ENCODE data around the gene DNAH6.

Gene DNAH6

DNA sequence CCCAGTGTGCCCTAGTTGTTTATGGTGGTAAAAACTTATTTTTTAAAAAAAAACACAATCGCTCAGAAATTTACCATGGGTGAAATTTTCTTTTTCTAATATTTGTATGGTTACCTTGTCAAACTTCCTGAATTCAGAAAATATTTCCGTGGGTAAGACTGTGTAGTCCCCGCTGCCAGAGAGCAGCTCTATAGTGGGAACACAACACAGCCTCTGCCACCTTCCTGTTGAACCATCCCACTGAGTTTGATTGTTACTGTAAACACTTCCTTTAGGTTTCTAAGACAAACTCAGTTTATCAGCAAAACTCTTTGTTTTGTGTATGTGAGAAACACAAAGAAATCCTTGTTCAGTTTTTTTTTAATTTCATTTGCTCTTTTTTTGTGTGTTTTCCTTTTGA lies 17.9 kb downstream of the DNAH6 start:
- Histone ChIP-seq H3K36me3 (replicated peaks in 1 of 2; ENCODE audit: control insufficient read depth in 2 of 2, insufficient read depth in 2 of 2, low read length in 2 of 2) (no peaks in the 10 kb centered on the region), H3K27ac (replicated peaks; ENCODE audit: low read length) (no peak overlapping the region), H2BK15ac (ENCODE audit: low read length) (no peak overlapping the region), H2BK12ac (ENCODE audit: low read length) (no peak overlapping the region), H3K18ac (ENCODE audit: low read length) (no peak overlapping the region), H3K9me3 (replicated peaks in 1 of 2; ENCODE audit: control insufficient read depth in 2 of 2, insufficient read depth in 1 of 2, low read depth in 1 of 2, low read length in 2 of 2) (no peaks in the 10 kb centered on the region), H3K9ac (ENCODE audit: low read depth, low read length, poor library complexity) (no peak overlapping the region), H2BK120ac (ENCODE audit: low read depth, low read length) (no peak overlapping the region), H4K8ac (ENCODE audit: low read depth, low read length) (no peak overlapping the region), H3K27me3 (ENCODE audit: control insufficient read depth in 3 of 3, insufficient read depth in 3 of 3, low read depth in 1 of 3, low read length in 3 of 3) (no peaks in the 10 kb centered on the region), H3K4me2 (ENCODE audit: insufficient read depth, low read length, poor library complexity, severe bottlenecking) (no peak overlapping the region), H3K4me3 (ENCODE audit: low read length in 2 of 2) (no peak overlapping the region), H2AK5ac (ENCODE audit: low read depth, low read length) (no peak overlapping the region), H3K23ac (ENCODE audit: low read depth, low read length, poor library complexity) (no peak overlapping the region), H2BK5ac (ENCODE audit: low read length) (no peak overlapping the region), H4K91ac (ENCODE audit: low read depth, low read length, poor library complexity) (no peak overlapping the region), H3K79me1 (ENCODE audit: low read depth, low read length) (no peaks in the 10 kb centered on the region), H3K14ac (ENCODE audit: low read length) (no peak overlapping the region), H2AFZ (ENCODE audit: low read length) (no peak overlapping the region), H3K4ac (ENCODE audit: low read length) (no peak overlapping the region), H3K4me1 (ENCODE audit: control insufficient read depth in 2 of 2, insufficient read depth in 1 of 2, low read depth in 1 of 2, low read length in 2 of 2) (no peaks in the 10 kb centered on the region)
- no peak for DNase-seq (ENCODE audit: low spot score)
- no CpG with 5 or more reads among the region's 3 CpGs for WGBS, 2 donors (ENCODE audit: extremely low coverage in 2 of 2, insufficient read length in 2 of 2, insufficient replicate concordance in 1 of 2)

- H4K8ac ChIP-seq (ENCODE audit: low read depth, low read length), result no peak overlapping the region
Measured at GRCh38 chr2:84537251-84537650, 21.0 kb downstream of the DNAH6 start.

DNA sequence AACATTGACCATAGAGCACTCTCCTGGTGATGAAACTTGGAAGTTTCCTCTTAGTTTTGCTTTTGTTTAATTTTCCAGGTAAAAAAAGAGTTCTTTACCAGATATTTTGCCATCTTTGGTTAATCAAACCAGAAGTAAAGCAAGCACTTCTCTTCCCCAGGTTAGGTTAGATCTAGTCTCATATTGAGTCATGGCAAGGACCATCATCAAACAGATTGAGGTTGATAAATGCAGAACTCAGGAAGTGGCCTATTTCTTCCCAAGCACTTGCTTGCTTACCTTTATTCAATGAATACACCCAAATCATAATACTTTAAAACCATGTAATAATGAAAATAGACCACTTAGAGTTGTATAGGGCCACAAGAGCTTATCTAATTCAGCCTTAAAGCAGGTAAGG lies 23.4 kb downstream of the DNAH6 start:
- Histone ChIP-seq H3K79me1 (ENCODE audit: low read depth, low read length) (no peaks in the 10 kb centered on the region), H3K36me3 (replicated peaks in 1 of 2; ENCODE audit: control insufficient read depth in 2 of 2, insufficient read depth in 2 of 2, low read length in 2 of 2) (no peaks in the 10 kb centered on the region), H3K18ac (ENCODE audit: low read length) (no peak overlapping the region), H3K4me2 (ENCODE audit: insufficient read depth, low read length, poor library complexity, severe bottlenecking) (no peak overlapping the region), H2BK15ac (ENCODE audit: low read length) (no peak overlapping the region), H2BK5ac (ENCODE audit: low read length) (no peak overlapping the region), H2BK12ac (ENCODE audit: low read length) (no peak overlapping the region), H4K8ac (ENCODE audit: low read depth, low read length) (no peak overlapping the region), H3K27me3 (ENCODE audit: control insufficient read depth in 3 of 3, insufficient read depth in 3 of 3, low read depth in 1 of 3, low read length in 3 of 3) (no peaks in the 10 kb centered on the region), H3K9ac (ENCODE audit: low read depth, low read length, poor library complexity) (no peak overlapping the region), H3K14ac (ENCODE audit: low read length) (no peak overlapping the region), H3K23ac (ENCODE audit: low read depth, low read length, poor library complexity) (no peak overlapping the region), H2AFZ (ENCODE audit: low read length) (no peak overlapping the region), H3K9me3 (replicated peaks in 1 of 2; ENCODE audit: control insufficient read depth in 2 of 2, insufficient read depth in 1 of 2, low read depth in 1 of 2, low read length in 2 of 2) (no peaks in the 10 kb centered on the region), H3K4ac (ENCODE audit: low read length) (no peak overlapping the region), H3K4me3 (ENCODE audit: low read length in 2 of 2) (no peak overlapping the region), H4K91ac (ENCODE audit: low read depth, low read length, poor library complexity) (no peak overlapping the region), H2BK120ac (ENCODE audit: low read depth, low read length) (no peak overlapping the region), H2AK5ac (ENCODE audit: low read depth, low read length) (no peak overlapping the region), H3K4me1 (ENCODE audit: control insufficient read depth in 2 of 2, insufficient read depth in 1 of 2, low read depth in 1 of 2, low read length in 2 of 2) (no peaks in the 10 kb centered on the region), H3K27ac (replicated peaks; ENCODE audit: low read length) (no peak overlapping the region)
- no peak for DNase-seq (ENCODE audit: low spot score)

More at GRCh38 chr2:84537251-84537650, 21.0 kb downstream of the DNAH6 start:
- no peaks in the 10 kb centered on the region for H3K9me3 ChIP-seq (replicated peaks in 1 of 2; ENCODE audit: control insufficient read depth in 2 of 2, insufficient read depth in 1 of 2, low read depth in 1 of 2, low read length in 2 of 2)
- no peaks in the 10 kb centered on the region for H3K79me1 ChIP-seq (ENCODE audit: low read depth, low read length)
- no peak overlapping the region for H2BK15ac ChIP-seq (ENCODE audit: low read length)
- no peak overlapping the region for H3K9ac ChIP-seq (ENCODE audit: low read depth, low read length, poor library complexity)
- H3K36me3 ChIP-seq (replicated peaks in 1 of 2; ENCODE audit: control insufficient read depth in 2 of 2, insufficient read depth in 2 of 2, low read length in 2 of 2), result no peaks in the 10 kb centered on the region
- no peak overlapping the region for H2AK5ac ChIP-seq (ENCODE audit: low read depth, low read length)
- H3K4ac ChIP-seq (ENCODE audit: low read length), result no peak overlapping the region
- H2BK120ac ChIP-seq (ENCODE audit: low read depth, low read length), result no peak overlapping the region
- WGBS, 2 donors (ENCODE audit: extremely low coverage in 2 of 2, insufficient read length in 2 of 2, insufficient replicate concordance in 1 of 2), result no CpG with 5 or more reads among the region's 1 CpG
- H3K4me1 ChIP-seq (ENCODE audit: control insufficient read depth in 2 of 2, insufficient read depth in 1 of 2, low read depth in 1 of 2, low read length in 2 of 2), result no peaks in the 10 kb centered on the region
- H3K27me3 ChIP-seq (ENCODE audit: control insufficient read depth in 3 of 3, insufficient read depth in 3 of 3, low read depth in 1 of 3, low read length in 3 of 3), result no peaks in the 10 kb centered on the region
- H3K4me2 ChIP-seq (ENCODE audit: insufficient read depth, low read length, poor library complexity, severe bottlenecking), result no peak overlapping the region
- no peak overlapping the region for H3K4me3 ChIP-seq (ENCODE audit: low read length in 2 of 2)
- no peak overlapping the region for H2AFZ ChIP-seq (ENCODE audit: low read length)
- H2BK5ac ChIP-seq (ENCODE audit: low read length), result no peak overlapping the region
- no peak for DNase-seq (ENCODE audit: low spot score)
- H3K14ac ChIP-seq (ENCODE audit: low read length), result no peak overlapping the region
- H2BK12ac ChIP-seq (ENCODE audit: low read length), result no peak overlapping the region
- H3K23ac ChIP-seq (ENCODE audit: low read depth, low read length, poor library complexity), result no peak overlapping the region
- no peak overlapping the region for H3K18ac ChIP-seq (ENCODE audit: low read length)
- no peak overlapping the region for H4K91ac ChIP-seq (ENCODE audit: low read depth, low read length, poor library complexity)
- no peak overlapping the region for H3K27ac ChIP-seq (replicated peaks; ENCODE audit: low read length)

GRCh38 chr2:84545005-84545404 lies 28.7 kb downstream of the DNAH6 start:
- Histone ChIP-seq H3K79me1 (ENCODE audit: low read depth, low read length) (no peaks in the 10 kb centered on the region), H3K4ac (ENCODE audit: low read length) (no peak overlapping the region), H3K36me3 (replicated peaks in 1 of 2; ENCODE audit: control insufficient read depth in 2 of 2, insufficient read depth in 2 of 2, low read length in 2 of 2) (no peaks in the 10 kb centered on the region), H4K8ac (ENCODE audit: low read depth, low read length) (no peak overlapping the region), H3K9ac (ENCODE audit: low read depth, low read length, poor library complexity) (no peak overlapping the region), H3K18ac (ENCODE audit: low read length) (no peak overlapping the region), H3K9me3 (replicated peaks in 1 of 2; ENCODE audit: control insufficient read depth in 2 of 2, insufficient read depth in 1 of 2, low read depth in 1 of 2, low read length in 2 of 2) (no peaks in the 10 kb centered on the region), H2BK15ac (ENCODE audit: low read length) (no peak overlapping the region), H3K23ac (ENCODE audit: low read depth, low read length, poor library complexity) (no peak overlapping the region), H3K14ac (ENCODE audit: low read length) (no peak overlapping the region), H2BK120ac (ENCODE audit: low read depth, low read length) (no peak overlapping the region), H2BK12ac (ENCODE audit: low read length) (no peak overlapping the region), H3K4me2 (ENCODE audit: insufficient read depth, low read length, poor library complexity, severe bottlenecking) (no peak overlapping the region), H2AK5ac (ENCODE audit: low read depth, low read length) (no peak overlapping the region), H3K4me3 (ENCODE audit: low read length in 2 of 2) (no peak overlapping the region), H2BK5ac (ENCODE audit: low read length) (no peak overlapping the region), H3K27me3 (ENCODE audit: control insufficient read depth in 3 of 3, insufficient read depth in 3 of 3, low read depth in 1 of 3, low read length in 3 of 3) (no peaks in the 10 kb centered on the region), H3K27ac (replicated peaks; ENCODE audit: low read length) (no peak overlapping the region), H4K91ac (ENCODE audit: low read depth, low read length, poor library complexity) (no peak overlapping the region), H3K4me1 (ENCODE audit: control insufficient read depth in 2 of 2, insufficient read depth in 1 of 2, low read depth in 1 of 2, low read length in 2 of 2) (no peaks in the 10 kb centered on the region), H2AFZ (ENCODE audit: low read length) (no peak overlapping the region)
- DNase-seq (ENCODE audit: low spot score), result no peak

Measured in neuronal stem cell (in vitro differentiated cells).